Keratinocyte (primary cell): ENCODE results near the gene XPO1. TPM values are rescaled to one million over a fixed set of nuclear protein-coding genes. Genes with fewer than 3 reads are reported as not detected.

ENCODE experiments used
- DNase-seq: peaks from one replicate; pipeline ENCODE4 v3.0.0-alpha.2; 2011; ENCODE audit warnings: low read depth, missing footprints, low spot score
- FAIRE-seq: peaks from 2 replicates; lab custom pipeline; 2011; peaks lifted over from hg19 to GRCh38; lab: Jason Lieb, UNC
- H2AFZ ChIP-seq: 2 replicates; pipeline ENCODE4 v1.6.0; 2012; ENCODE audit warnings: low read length, control low read depth, inconsistent platforms; ENCODE audit not compliant: control insufficient read depth
- H3K27ac ChIP-seq: 2 replicates; pipeline ENCODE4 v1.5.1; 2011; ENCODE audit warnings: low read length; ENCODE audit not compliant: control insufficient read depth, insufficient read depth
- H3K27me3 ChIP-seq: 3 replicates; pipeline ENCODE4 v1.6.0; 2011; ENCODE audit warnings: low read length; ENCODE audit not compliant: control insufficient read depth, insufficient read depth; ENCODE audit errors: extremely low read depth
- H3K36me3 ChIP-seq, 2 experiments: 2 replicates in 1 of 2; 3 replicates in 1 of 2; pipeline ENCODE4 v1.5.1; 2011; ENCODE audit warnings: low read length in 2 of 2, mild to moderate bottlenecking in 1 of 2; ENCODE audit not compliant: control insufficient read depth in 2 of 2, insufficient read depth in 2 of 2; ENCODE audit errors: extremely low read depth in 1 of 2
- H3K4me1 ChIP-seq: 3 replicates; pipeline ENCODE4 v1.5.1; 2011; ENCODE audit warnings: low read length; ENCODE audit not compliant: control insufficient read depth, insufficient read depth; ENCODE audit errors: extremely low read depth
- H3K4me2 ChIP-seq: 3 replicates; pipeline ENCODE4 v1.6.0; 2011; ENCODE audit warnings: low read depth, low read length; ENCODE audit not compliant: control insufficient read depth, insufficient read depth; ENCODE audit errors: extremely low read depth
- H3K4me3 ChIP-seq, 3 experiments: fragments of 200-600 bp in 1 of 3; sonication (generic) in 1 of 3; 2 replicates in 2 of 3; 3 replicates in 1 of 3; pipeline ENCODE4 v1.5.1; 2011 to 2016; ENCODE audit warnings: low read length in 3 of 3, mild to moderate bottlenecking in 3 of 3, control low read depth in 2 of 3, inconsistent platforms in 1 of 3, low read depth in 1 of 3, mixed read lengths in 1 of 3, mixed run types in 1 of 3, moderate library complexity in 1 of 3; ENCODE audit not compliant: control insufficient read depth in 2 of 3, insufficient read depth in 2 of 3; ENCODE audit errors: extremely low read depth in 1 of 3
- H3K79me2 ChIP-seq: 2 replicates; pipeline ENCODE4 v1.6.0; 2012; ENCODE audit warnings: low read length; ENCODE audit not compliant: control insufficient read depth, insufficient read depth
- H3K9ac ChIP-seq: 3 replicates; pipeline ENCODE4 v1.6.0; 2011; ENCODE audit warnings: low read length; ENCODE audit not compliant: control insufficient read depth, insufficient read depth; ENCODE audit errors: extremely low read depth
- H3K9me1 ChIP-seq: 3 replicates; pipeline ENCODE4 v1.6.0; 2011; ENCODE audit warnings: low read length; ENCODE audit not compliant: control insufficient read depth, insufficient read depth; ENCODE audit errors: extremely low read depth
- H3K9me3 ChIP-seq: 2 replicates; pipeline ENCODE4 v1.5.1; 2012; ENCODE audit warnings: low read depth, low read length; ENCODE audit not compliant: control insufficient read depth
- H4K20me1 ChIP-seq: 3 replicates; pipeline ENCODE4 v1.6.0; 2011; ENCODE audit warnings: low read length; ENCODE audit not compliant: control insufficient read depth, insufficient read depth; ENCODE audit errors: extremely low read depth
- CTCF ChIP-seq, 3 experiments: IDR thresholded peaks in 1 of 3; conservative IDR thresholded peaks in 1 of 3; optimal IDR thresholded peaks in 1 of 3; 2 replicates in 2 of 3; 3 replicates in 1 of 3; pipeline versions ENCODE3 to v1.5.1; 2011; ENCODE audit warnings: low read length in 3 of 3, mild to moderate bottlenecking in 3 of 3, moderate library complexity in 2 of 3, control low read depth in 1 of 3, inconsistent platforms in 1 of 3; ENCODE audit not compliant: insufficient read depth in 2 of 3; ENCODE audit errors: extremely low read depth in 1 of 3
- EZH2 ChIP-seq: IDR thresholded peaks from one replicate; pipeline ENCODE4 v1.6.1; 2012; ENCODE audit warnings: inconsistent platforms, mild to moderate bottlenecking, low read length, moderate library complexity
- dilution Hi-C: fragments of 300-500 bp; cut with MboI; formaldehyde crosslinking; loops from one replicate; pipeline ENCODE4 v1.7.0; 2020; ENCODE audit warnings: low sequenced_read_pairs; ENCODE audit not compliant: extremely low pct_ligation_motif_present
- polyA plus RNA-seq, 5 experiments: library from polyadenylated mRNA; depleted of rRNA in 3 of 5; stranded (reverse) in 3 of 5; stranded (forward) in 1 of 5; unstranded in 1 of 5; fragments of >200 nt; gene quantifications; 1 replicate in 1 of 5; 2 replicates in 3 of 5; 3 replicates in 1 of 5; pipeline versions ENCODE4 v1.2.1 to v1.2.3, GENCODE V29; 2011 to 2012; ENCODE audit warnings: missing spikeins in 2 of 5, low read depth in 1 of 5, low replicate concordance in 1 of 5

The XPO1 gene
- polyA plus RNA-seq, 1 donor (not counting 4 experiments of a cell fraction or from before 2014, with no cell fraction given) = 144 TPM

DNA sequence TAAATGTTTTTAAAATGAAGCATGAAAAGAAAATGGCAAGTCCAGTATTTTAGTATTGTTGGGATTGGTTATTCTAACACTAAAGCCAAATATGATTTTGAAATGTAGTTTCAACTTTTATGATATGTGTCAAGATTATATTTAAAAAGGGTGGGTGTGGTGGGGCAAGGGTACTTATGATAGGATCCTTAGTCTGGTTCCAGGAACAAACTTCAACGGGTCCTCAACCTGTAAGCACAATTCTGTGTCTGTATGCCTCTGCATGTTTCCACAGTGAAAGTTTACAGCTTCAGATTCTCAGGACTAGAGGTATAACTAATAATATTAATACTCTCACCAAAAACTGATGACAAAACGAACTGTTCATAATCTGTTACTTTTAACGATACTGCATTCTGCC, 73.1 kb downstream of the XPO1 start:
- no peak overlapping the region for H3K27ac ChIP-seq
- no peaks in the 10 kb centered on the region for H3K9me3 ChIP-seq
- H3K79me2 ChIP-seq = peaks cover 99% of the 10 kb centered on the region
- H3K9me1 ChIP-seq = no peaks in the 10 kb centered on the region
- H3K4me1 ChIP-seq = peaks cover 7% of the 10 kb centered on the region
- DNase-seq (no peak), FAIRE-seq (no peak)
- no peaks in the 10 kb centered on the region for H3K36me3 ChIP-seq
- H4K20me1 ChIP-seq = no peaks in the 10 kb centered on the region
- no peak overlapping the region for H3K4me2 ChIP-seq
- TF ChIP-seq CTCF (optimal IDR thresholded peaks at IDR 0.05 in 1 of 3, IDR thresholded peaks at IDR 0.05 in 1 of 3, conservative IDR thresholded peaks at IDR 0.05 in 1 of 3; ENCODE audit: extremely low read depth in 1 of 3, insufficient read depth in 2 of 3, low read length in 3 of 3) (no peak), EZH2 (no peak)
- no peak overlapping the region for H3K4me3 ChIP-seq
- no peaks in the 10 kb centered on the region for H3K27me3 ChIP-seq
- H3K9ac ChIP-seq = no peak overlapping the region
- dilution Hi-C loops = no loop called here
- H2AFZ ChIP-seq = no peak overlapping the region

DNA sequence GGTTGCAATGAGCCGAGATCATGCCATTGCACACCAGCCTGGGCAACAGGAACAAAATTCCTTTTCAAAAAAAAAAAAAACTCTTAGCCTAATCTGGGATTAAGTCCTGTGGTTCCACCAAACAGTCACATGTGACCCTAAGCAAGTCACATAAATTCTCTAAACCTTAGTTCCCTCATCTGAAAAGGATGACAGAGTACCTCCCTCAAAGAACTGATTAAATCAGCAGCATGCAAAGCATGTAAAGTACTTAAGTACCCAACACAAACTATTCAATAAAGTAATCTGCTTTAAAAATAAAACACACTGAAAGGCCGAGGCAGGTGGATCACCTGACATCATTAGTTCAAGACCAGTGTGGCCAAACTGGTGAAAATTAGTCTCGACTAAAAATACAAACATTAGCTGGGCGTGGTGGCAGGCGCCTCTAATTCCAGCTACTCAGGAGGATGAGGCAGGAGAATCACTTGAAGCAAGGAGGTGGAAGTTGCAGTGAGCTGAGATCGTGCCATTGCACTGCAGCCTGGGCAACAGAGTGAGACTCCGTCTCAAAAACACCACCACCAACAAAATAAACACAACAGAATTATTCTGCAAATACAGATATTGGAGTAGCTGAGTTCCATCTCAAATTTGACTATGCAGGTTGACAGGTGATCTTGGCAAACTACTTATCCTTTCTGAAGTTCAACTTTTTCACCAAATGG, 74.2 kb downstream of the XPO1 start:
- no peaks in the 10 kb centered on the region for H3K9me1 ChIP-seq
- no peaks in the 10 kb centered on the region for H4K20me1 ChIP-seq
- no peak overlapping the region for H3K4me3 ChIP-seq
- H3K9me3 ChIP-seq = no peaks in the 10 kb centered on the region
- H3K4me2 ChIP-seq = no peak overlapping the region
- no peak overlapping the region for H3K27ac ChIP-seq
- H3K79me2 ChIP-seq = peaks cover 98% of the 10 kb centered on the region
- peaks cover 14% of the 10 kb centered on the region for H3K4me1 ChIP-seq
- no peak for FAIRE-seq
- H3K27me3 ChIP-seq = no peaks in the 10 kb centered on the region
- DNase-seq = no peak
- H3K36me3 ChIP-seq = no peaks in the 10 kb centered on the region
- TF ChIP-seq EZH2 (no peak), CTCF (optimal IDR thresholded peaks at IDR 0.05 in 1 of 3, IDR thresholded peaks at IDR 0.05 in 1 of 3, conservative IDR thresholded peaks at IDR 0.05 in 1 of 3; ENCODE audit: extremely low read depth in 1 of 3, insufficient read depth in 2 of 3, low read length in 3 of 3) (no peak)
- H2AFZ ChIP-seq = no peak overlapping the region
- no peak overlapping the region for H3K9ac ChIP-seq
- dilution Hi-C loops = no loop called here
